ENCODE results near the gene SENP5. TPM values are rescaled to one million over a fixed set of nuclear protein-coding genes. Genes with fewer than 3 reads are reported as not detected.
"Not testable (repeated sequence)": the region's sequence is repeated elsewhere in the genome, so short reads cannot be mapped to it uniquely, and the experiment has no call there.

SENP5 gene
- total RNA-seq: 44.5 and 51.4 TPM in 2 replicates

- DNase-seq (ENCODE audit: low read depth, low spot score): peak; percentile 65
Observed at GRCh38 chr3:196867507-196868296, at the start of gene SENP5. TSS of gene SENP5 (plus strand) at chr3:196867920. CDS start at chr3:196885182, 17,262 bp downstream.

- no peak for DNase-seq (ENCODE audit: low read depth, low spot score)
Observed at GRCh38 chr3:196821806-196822355, 45.8 kb upstream of the SENP5 start.

GRCh38 chr3:196829651-196830050, 38.1 kb upstream of the SENP5 start:
- DNase-seq (ENCODE audit: low read depth, low spot score): not testable (repeated sequence)

- DNase-seq (ENCODE audit: low read depth, low spot score): no peak
Observed at GRCh38 chr3:196835086-196835485, 32.6 kb upstream of the SENP5 start.

- not testable (repeated sequence) for DNase-seq (ENCODE audit: low read depth, low spot score)
Observed at GRCh38 chr3:196836626-196837025, 31.1 kb upstream of the SENP5 start.

- DNase-seq (ENCODE audit: low read depth, low spot score): peak; percentile 19
Observed at GRCh38 chr3:196837819-196838420, 29.8 kb upstream of the SENP5 start.

GRCh38 chr3:196839351-196839750, 28.4 kb upstream of the SENP5 start:
- not testable (repeated sequence) for DNase-seq (ENCODE audit: low read depth, low spot score)

GRCh38 chr3:196842567-196843434, 24.9 kb upstream of the SENP5 start:
- no peak for DNase-seq (ENCODE audit: low read depth, low spot score)

- no peak for DNase-seq (ENCODE audit: low read depth, low spot score)
Observed at GRCh38 chr3:196843435-196844110, 24.1 kb upstream of the SENP5 start.

GRCh38 chr3:196844235-196845219, 23.2 kb upstream of the SENP5 start:
- DNase-seq (ENCODE audit: low read depth, low spot score): not testable (repeated sequence)

GRCh38 chr3:196848375-196848774, 19.3 kb upstream of the SENP5 start:
- not testable (repeated sequence) for DNase-seq (ENCODE audit: low read depth, low spot score)

GRCh38 chr3:196849180-196849741, 18.5 kb upstream of the SENP5 start:
- DNase-seq (ENCODE audit: low read depth, low spot score): no peak

- not testable (repeated sequence) for DNase-seq (ENCODE audit: low read depth, low spot score)
Observed at GRCh38 chr3:196863000-196863399, 4.7 kb upstream of the SENP5 start.

GRCh38 chr3:196867155-196867506, 589 bp upstream of the SENP5 start:
- DNase-seq (ENCODE audit: low read depth, low spot score): no peak

- DNase-seq (ENCODE audit: low read depth, low spot score): no peak
Observed at GRCh38 chr3:196868297-196868661, 559 bp downstream of the SENP5 start.

GRCh38 chr3:196872316-196872715, 4.6 kb downstream of the SENP5 start:
- no peak for DNase-seq (ENCODE audit: low read depth, low spot score)

- not testable (repeated sequence) for DNase-seq (ENCODE audit: low read depth, low spot score)
Observed at GRCh38 chr3:196874511-196875094, 6.9 kb downstream of the SENP5 start.

- no peak for DNase-seq (ENCODE audit: low read depth, low spot score)
Observed at GRCh38 chr3:196875258-196875657, 7.5 kb downstream of the SENP5 start.

- no peak for DNase-seq (ENCODE audit: low read depth, low spot score)
Observed at GRCh38 chr3:196883361-196883760, 15.6 kb downstream of the SENP5 start.
